Tibial nerve (tissue), 4 donors: ENCODE measurements around the gene PIK3C3.

Source experiments
- EP300 ChIP-seq, 2 donors: sonication (generic); formaldehyde crosslinking; IDR thresholded peaks; one replicate each; pipeline ENCODE4 v1.6.1; 2017; ENCODE audit warnings: antibody characterized with exemption in 2 of 2, mild to moderate bottlenecking in 1 of 2
- POLR2A ChIP-seq, 2 donors: fragments of 450-650 bp; IDR thresholded peaks; one replicate each; pipeline ENCODE4 v1.6.1; 2017; ENCODE audit warnings: antibody characterized with exemption in 2 of 2, mild to moderate bottlenecking in 2 of 2, moderate library complexity in 2 of 2
- TF ChIP-seq, protein P1 (sequence below), 5 experiments: fragments of 200-600 bp in 3 of 5; fragments of 450-650 bp in 2 of 5; sonication (generic) in 3 of 5; IDR thresholded peaks; one replicate each; pipeline ENCODE4 v1.5.1; 2016 to 2019; ENCODE audit warnings: antibody characterized with exemption in 5 of 5, mild to moderate bottlenecking in 3 of 5, moderate library complexity in 2 of 5

DNA sequence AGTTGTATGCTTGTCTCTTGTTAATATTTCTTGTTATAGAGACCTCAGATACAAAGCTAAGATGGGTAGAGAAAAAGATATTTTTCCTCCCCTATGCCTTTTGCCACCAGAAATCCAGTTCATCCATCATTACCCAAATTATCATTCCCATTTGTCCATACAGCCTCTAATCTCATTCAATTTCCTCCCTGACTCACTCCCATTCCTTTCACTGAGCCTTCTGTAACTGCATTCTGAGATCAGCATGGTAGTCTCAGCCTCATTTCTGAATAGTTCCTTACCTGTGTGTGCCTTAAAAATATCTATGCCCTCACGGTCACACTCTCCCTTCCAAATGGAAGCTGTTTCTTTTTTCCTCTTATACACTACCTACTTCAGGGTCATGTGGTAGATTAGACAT is 15.7 kb upstream of the PIK3C3 start:
- TF ChIP-seq, protein P1, sequence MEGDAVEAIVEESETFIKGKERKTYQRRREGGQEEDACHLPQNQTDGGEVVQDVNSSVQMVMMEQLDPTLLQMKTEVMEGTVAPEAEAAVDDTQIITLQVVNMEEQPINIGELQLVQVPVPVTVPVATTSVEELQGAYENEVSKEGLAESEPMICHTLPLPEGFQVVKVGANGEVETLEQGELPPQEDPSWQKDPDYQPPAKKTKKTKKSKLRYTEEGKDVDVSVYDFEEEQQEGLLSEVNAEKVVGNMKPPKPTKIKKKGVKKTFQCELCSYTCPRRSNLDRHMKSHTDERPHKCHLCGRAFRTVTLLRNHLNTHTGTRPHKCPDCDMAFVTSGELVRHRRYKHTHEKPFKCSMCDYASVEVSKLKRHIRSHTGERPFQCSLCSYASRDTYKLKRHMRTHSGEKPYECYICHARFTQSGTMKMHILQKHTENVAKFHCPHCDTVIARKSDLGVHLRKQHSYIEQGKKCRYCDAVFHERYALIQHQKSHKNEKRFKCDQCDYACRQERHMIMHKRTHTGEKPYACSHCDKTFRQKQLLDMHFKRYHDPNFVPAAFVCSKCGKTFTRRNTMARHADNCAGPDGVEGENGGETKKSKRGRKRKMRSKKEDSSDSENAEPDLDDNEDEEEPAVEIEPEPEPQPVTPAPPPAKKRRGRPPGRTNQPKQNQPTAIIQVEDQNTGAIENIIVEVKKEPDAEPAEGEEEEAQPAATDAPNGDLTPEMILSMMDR (IDR thresholded peaks at IDR 0.05), result no peak
- TF ChIP-seq POLR2A (IDR thresholded peaks at IDR 0.05) (no peak), EP300 (IDR thresholded peaks at IDR 0.05) (no peak)
